Measurements from ENCODE around the gene DNAH8.
"Not testable (repeated sequence)": the region's sequence is repeated elsewhere in the genome, so short reads cannot be mapped to it uniquely, and the experiment has no call there.

The DNAH8 gene

GRCh38 chr6:38871741-38872568 lies 156.8 kb downstream of the DNAH8 start:
- Histone ChIP-seq H3K27me3 (ENCODE audit: low read length) (no peaks in the 10 kb centered on the region), H3K9ac (ENCODE audit: low read length) (no peak overlapping the region), H3K4me3 (ENCODE audit: insufficient read depth, low read length, poor library complexity, severe bottlenecking) (no peak overlapping the region), H3K27ac (ENCODE audit: low read depth, low read length) (no peak overlapping the region), H3K36me3 (ENCODE audit: low read length) (no peaks in the 10 kb centered on the region), H3K4me2 (ENCODE audit: low read depth, low read length, poor library complexity, severe bottlenecking) (no peak overlapping the region), H4K20me1 (ENCODE audit: low read depth, low read length) (no peaks in the 10 kb centered on the region), H3F3A (ENCODE audit: insufficient read depth) (no peaks in the 10 kb centered on the region), H3K9me2 (replicated peaks; ENCODE audit: insufficient read depth, low read length) (no peaks in the 10 kb centered on the region), H3K79me2 (ENCODE audit: insufficient read depth, low read length) (no peaks in the 10 kb centered on the region), H2AFZ (ENCODE audit: low read depth, low read length, severe bottlenecking) (no peak overlapping the region), H3K9me3 (ENCODE audit: insufficient read depth, low read length) (no peaks in the 10 kb centered on the region)
- no peak for TF ChIP-seq EZH2phosphoT487 (conservative IDR thresholded peaks at IDR 0.05; ENCODE audit: low read length)
- TF ChIP-seq CTCF (IDR thresholded peaks at IDR 0.05; ENCODE audit: insufficient read depth, low read length, poor library complexity, severe bottlenecking), result peak; percentile 100

GRCh38 chr6:38873001-38873400 lies 157.9 kb downstream of the DNAH8 start:
- no peak for TF ChIP-seq EZH2phosphoT487 (conservative IDR thresholded peaks at IDR 0.05; ENCODE audit: low read length)
- TF ChIP-seq CTCF (IDR thresholded peaks at IDR 0.05; ENCODE audit: insufficient read depth, low read length, poor library complexity, severe bottlenecking), result no peak
- no peaks in the 10 kb centered on the region for H4K20me1 ChIP-seq (ENCODE audit: low read depth, low read length)
- H3K27ac ChIP-seq (ENCODE audit: low read depth, low read length), result no peak overlapping the region
- no peaks in the 10 kb centered on the region for H3K27me3 ChIP-seq (ENCODE audit: low read length)
- H3K4me3 ChIP-seq (ENCODE audit: insufficient read depth, low read length, poor library complexity, severe bottlenecking), result no peak overlapping the region
- H3K4me2 ChIP-seq (ENCODE audit: low read depth, low read length, poor library complexity, severe bottlenecking), result no peak overlapping the region
- H3K9me2 ChIP-seq (replicated peaks; ENCODE audit: insufficient read depth, low read length), result no peaks in the 10 kb centered on the region
- no peaks in the 10 kb centered on the region for H3K79me2 ChIP-seq (ENCODE audit: insufficient read depth, low read length)
- no peak overlapping the region for H3K9ac ChIP-seq (ENCODE audit: low read length)
- no peak overlapping the region for H2AFZ ChIP-seq (ENCODE audit: low read depth, low read length, severe bottlenecking)
- H3F3A ChIP-seq (ENCODE audit: insufficient read depth), result no peaks in the 10 kb centered on the region
- H3K36me3 ChIP-seq (ENCODE audit: low read length), result no peaks in the 10 kb centered on the region
- H3K9me3 ChIP-seq (ENCODE audit: insufficient read depth, low read length), result no peaks in the 10 kb centered on the region

GRCh38 chr6:38873816-38874215 lies 158.7 kb downstream of the DNAH8 start:
- not testable (repeated sequence) for H3K4me2 ChIP-seq (ENCODE audit: low read depth, low read length, poor library complexity, severe bottlenecking); H3K4me3 ChIP-seq (ENCODE audit: insufficient read depth, low read length, poor library complexity, severe bottlenecking); H3K9ac ChIP-seq (ENCODE audit: low read length); H3K27me3 ChIP-seq (ENCODE audit: low read length); H3K9me3 ChIP-seq (ENCODE audit: insufficient read depth, low read length); H4K20me1 ChIP-seq (ENCODE audit: low read depth, low read length); H3K27ac ChIP-seq (ENCODE audit: low read depth, low read length); H3F3A ChIP-seq (ENCODE audit: insufficient read depth); H3K36me3 ChIP-seq (ENCODE audit: low read length); H2AFZ ChIP-seq (ENCODE audit: low read depth, low read length, severe bottlenecking); H3K79me2 ChIP-seq (ENCODE audit: insufficient read depth, low read length); H3K9me2 ChIP-seq (replicated peaks; ENCODE audit: insufficient read depth, low read length)

GRCh38 chr6:38876475-38876874 lies 161.4 kb downstream of the DNAH8 start:
- no peaks in the 10 kb centered on the region for H3K36me3 ChIP-seq (ENCODE audit: low read length)
- no peaks in the 10 kb centered on the region for H4K20me1 ChIP-seq (ENCODE audit: low read depth, low read length)
- H3K9me3 ChIP-seq (ENCODE audit: insufficient read depth, low read length), result no peaks in the 10 kb centered on the region
- H3K4me3 ChIP-seq (ENCODE audit: insufficient read depth, low read length, poor library complexity, severe bottlenecking), result no peak overlapping the region
- TF ChIP-seq CTCF (IDR thresholded peaks at IDR 0.05; ENCODE audit: insufficient read depth, low read length, poor library complexity, severe bottlenecking) (no peak), EZH2phosphoT487 (conservative IDR thresholded peaks at IDR 0.05; ENCODE audit: low read length) (no peak)
- no peak overlapping the region for H3K4me2 ChIP-seq (ENCODE audit: low read depth, low read length, poor library complexity, severe bottlenecking)
- H3K27me3 ChIP-seq (ENCODE audit: low read length), result no peaks in the 10 kb centered on the region
- no peaks in the 10 kb centered on the region for H3K9me2 ChIP-seq (replicated peaks; ENCODE audit: insufficient read depth, low read length)
- H3K9ac ChIP-seq (ENCODE audit: low read length), result no peak overlapping the region
- no peak overlapping the region for H3K27ac ChIP-seq (ENCODE audit: low read depth, low read length)
- no peak overlapping the region for H2AFZ ChIP-seq (ENCODE audit: low read depth, low read length, severe bottlenecking)
- H3F3A ChIP-seq (ENCODE audit: insufficient read depth), result no peaks in the 10 kb centered on the region
- no peaks in the 10 kb centered on the region for H3K79me2 ChIP-seq (ENCODE audit: insufficient read depth, low read length)

All from SU-DHL-6 (cell line).